Type B pancreatic cell (in vitro differentiated cells): ENCODE data around the gene DCN. TPM values are rescaled to one million over a fixed set of nuclear protein-coding genes. Genes with fewer than 3 reads are reported as not detected.
A peak's percentile ranks its signal among the peaks of the same experiment; 100 is the strongest.

ENCODE experiments used
- DNase-seq: peaks from one replicate; pipeline ENCODE4 v3.0.0; 2021; ENCODE audit warnings: mixed read lengths; ENCODE audit not compliant: unreplicated experiment; ENCODE audit errors: extremely low spot score
- H3K27ac Mint-ChIP-seq: 2 replicates; pipeline ENCODE4 v1.8.0; 2021; ENCODE audit warnings: mild to moderate bottlenecking, mixed read lengths
- H3K27me3 Mint-ChIP-seq: 2 replicates; pipeline ENCODE4 v1.8.0; 2021; ENCODE audit warnings: mixed read lengths
- H3K36me3 Mint-ChIP-seq: 2 replicates; pipeline ENCODE4 v1.8.0; 2021; ENCODE audit warnings: mixed read lengths
- H3K4me1 Mint-ChIP-seq: one replicate; pipeline ENCODE4 v1.8.0; 2021; ENCODE audit warnings: mixed read lengths; ENCODE audit not compliant: unreplicated experiment
- H3K4me3 Mint-ChIP-seq: 2 replicates; pipeline ENCODE4 v1.8.0; 2021; ENCODE audit warnings: mild to moderate bottlenecking, mixed read lengths
- H3K9me3 Mint-ChIP-seq: 2 replicates; pipeline ENCODE4 v1.8.0; 2021; ENCODE audit warnings: mixed read lengths
- CTCF ChIP-seq: fragments of 200-600 bp; sonication (generic); conservative IDR thresholded peaks from 2 replicates; pipeline ENCODE4 v1.5.0; 2021; ENCODE audit warnings: antibody characterized with exemption, mild to moderate bottlenecking
- total RNA-seq: library from RNA; stranded (reverse); gene quantifications from 2 replicates; pipeline ENCODE4 v1.2.1, GENCODE V29; 2021; ENCODE audit warnings: low replicate concordance

Gene DCN
- total RNA-seq, 1 donor from 2014 or later: 167 TPM

- Mint-ChIP-seq H3K36me3 (peaks cover 7% of the 10 kb centered on the region), H3K9me3 (no peaks in the 10 kb centered on the region), H3K4me3 (no peak overlapping the region), H3K27me3 (no peaks in the 10 kb centered on the region), H3K4me1 (peaks cover 21% of the 10 kb centered on the region), H3K27ac (no peak overlapping the region)
- no peak for TF ChIP-seq CTCF
- no peak for DNase-seq
Observed at GRCh38 chr12:91179315-91179714, 3.3 kb downstream of the DCN start.

- Mint-ChIP-seq H3K27ac (no peak overlapping the region), H3K9me3 (no peaks in the 10 kb centered on the region), H3K4me1 (peaks cover 21% of the 10 kb centered on the region), H3K27me3 (no peaks in the 10 kb centered on the region), H3K4me3 (no peak overlapping the region), H3K36me3 (peaks cover 7% of the 10 kb centered on the region)
- DNase-seq: no peak
- TF ChIP-seq CTCF: no peak
Observed at GRCh38 chr12:91178781-91179180, 3.8 kb downstream of the DCN start.

- Mint-ChIP-seq H3K4me3 (peak overlapping the region; percentile 53), H3K9me3 (no peaks in the 10 kb centered on the region), H3K36me3 (peaks cover 7% of the 10 kb centered on the region), H3K4me1 (peaks cover 24% of the 10 kb centered on the region), H3K27ac (peak overlapping the region; percentile 35), H3K27me3 (no peaks in the 10 kb centered on the region)
- TF ChIP-seq CTCF: peak; percentile 61
- DNase-seq: no peak
Observed at GRCh38 chr12:91178139-91178561, 4.5 kb downstream of the DCN start.

- H3K9me3 Mint-ChIP-seq: no peaks in the 10 kb centered on the region
- DNase-seq: no peak
Observed at GRCh38 chr12:91177381-91177780, 5.2 kb downstream of the DCN start.

GRCh38 chr12:91176915-91177314 is 5.7 kb downstream of the DCN start:
- no peak overlapping the region for H3K27ac Mint-ChIP-seq
- no peaks in the 10 kb centered on the region for H3K9me3 Mint-ChIP-seq
- no peak overlapping the region for H3K4me3 Mint-ChIP-seq

More at GRCh38 chr12:91177381-91177780, 5.2 kb downstream of the DCN start:
- TF ChIP-seq CTCF: no peak
- Mint-ChIP-seq H3K4me3 (no peak overlapping the region), H3K27me3 (no peaks in the 10 kb centered on the region), H3K27ac (no peak overlapping the region), H3K36me3 (peaks cover 7% of the 10 kb centered on the region), H3K4me1 (peaks cover 18% of the 10 kb centered on the region)

More at GRCh38 chr12:91176915-91177314, 5.7 kb downstream of the DCN start:
- Mint-ChIP-seq H3K4me1 (peaks cover 18% of the 10 kb centered on the region), H3K36me3 (peaks cover 7% of the 10 kb centered on the region), H3K27me3 (no peaks in the 10 kb centered on the region)
- DNase-seq: no peak
- no peak for TF ChIP-seq CTCF
